Measurements from ENCODE around the gene CD163L1.
"Not testable (repeated sequence)": the region's sequence is repeated elsewhere in the genome, so short reads cannot be mapped to it uniquely, and the experiment has no call there.

CD163L1 gene

GRCh38 chr12:7437494-7437893, 6.5 kb downstream of the CD163L1 start:
- not testable (repeated sequence) for H3K18ac ChIP-seq (ENCODE audit: low read length); H2AFZ ChIP-seq (ENCODE audit: low read length); H2BK120ac ChIP-seq (ENCODE audit: low read depth, low read length); H3K4me3 ChIP-seq (ENCODE audit: low read length in 2 of 2); H3K36me3 ChIP-seq (replicated peaks in 1 of 2; ENCODE audit: control insufficient read depth in 2 of 2, insufficient read depth in 2 of 2, low read length in 2 of 2); H3K9ac ChIP-seq (ENCODE audit: low read depth, low read length, poor library complexity); DNase-seq (ENCODE audit: low spot score); H3K4me1 ChIP-seq (ENCODE audit: control insufficient read depth in 2 of 2, insufficient read depth in 1 of 2, low read depth in 1 of 2, low read length in 2 of 2); H4K91ac ChIP-seq (ENCODE audit: low read depth, low read length, poor library complexity); H3K4me2 ChIP-seq (ENCODE audit: insufficient read depth, low read length, poor library complexity, severe bottlenecking); H3K23ac ChIP-seq (ENCODE audit: low read depth, low read length, poor library complexity); H2BK5ac ChIP-seq (ENCODE audit: low read length); H3K9me3 ChIP-seq (replicated peaks in 1 of 2; ENCODE audit: control insufficient read depth in 2 of 2, insufficient read depth in 1 of 2, low read depth in 1 of 2, low read length in 2 of 2); H4K8ac ChIP-seq (ENCODE audit: low read depth, low read length); H2BK12ac ChIP-seq (ENCODE audit: low read length); H3K79me1 ChIP-seq (ENCODE audit: low read depth, low read length); H2AK5ac ChIP-seq (ENCODE audit: low read depth, low read length); H3K27ac ChIP-seq (replicated peaks; ENCODE audit: low read length); H3K4ac ChIP-seq (ENCODE audit: low read length); H2BK15ac ChIP-seq (ENCODE audit: low read length); H3K14ac ChIP-seq (ENCODE audit: low read length)
- WGBS, 2 donors (ENCODE audit: extremely low coverage in 2 of 2, insufficient read length in 2 of 2, insufficient replicate concordance in 1 of 2) = no CpG with 5 or more reads among the region's 3 CpGs
- peaks cover 0 to 26% (median 0%) of the 10 kb centered on the region in 3 experiments for H3K27me3 ChIP-seq (ENCODE audit: control insufficient read depth in 3 of 3, insufficient read depth in 3 of 3, low read depth in 1 of 3, low read length in 3 of 3)

- Histone ChIP-seq H2BK12ac (ENCODE audit: low read length) (no peak overlapping the region), H3K4me3 (ENCODE audit: low read length in 2 of 2) (no peak overlapping the region), H3K27ac (replicated peaks; ENCODE audit: low read length) (no peak overlapping the region)
Measured at GRCh38 chr12:7434670-7435069, 9.3 kb downstream of the CD163L1 start.

GRCh38 chr12:7433276-7433822, 10.6 kb downstream of the CD163L1 start:
- H3K27ac ChIP-seq (replicated peaks; ENCODE audit: low read length) = no peak overlapping the region
- no peak overlapping the region for H3K14ac ChIP-seq (ENCODE audit: low read length)
- H3K36me3 ChIP-seq (replicated peaks in 1 of 2; ENCODE audit: control insufficient read depth in 2 of 2, insufficient read depth in 2 of 2, low read length in 2 of 2) = no peaks in the 10 kb centered on the region
- H2AK5ac ChIP-seq (ENCODE audit: low read depth, low read length) = no peak overlapping the region
- no peak overlapping the region for H3K4me3 ChIP-seq (ENCODE audit: low read length in 2 of 2)
- no peak overlapping the region for H3K23ac ChIP-seq (ENCODE audit: low read depth, low read length, poor library complexity)
- no peak overlapping the region for H2BK120ac ChIP-seq (ENCODE audit: low read depth, low read length)
- no peaks in the 10 kb centered on the region for H3K4me1 ChIP-seq (ENCODE audit: control insufficient read depth in 2 of 2, insufficient read depth in 1 of 2, low read depth in 1 of 2, low read length in 2 of 2)
- no peak overlapping the region for H4K8ac ChIP-seq (ENCODE audit: low read depth, low read length)
- H3K27me3 ChIP-seq (ENCODE audit: control insufficient read depth in 3 of 3, insufficient read depth in 3 of 3, low read depth in 1 of 3, low read length in 3 of 3) = peaks cover 0 to under 1% (median 0%) of the 10 kb centered on the region in 3 experiments
- H3K9me3 ChIP-seq (replicated peaks in 1 of 2; ENCODE audit: control insufficient read depth in 2 of 2, insufficient read depth in 1 of 2, low read depth in 1 of 2, low read length in 2 of 2) = no peaks in the 10 kb centered on the region
- no peak overlapping the region for H2BK12ac ChIP-seq (ENCODE audit: low read length)
- no CpG with 5 or more reads among the region's 6 CpGs for WGBS, 2 donors (ENCODE audit: extremely low coverage in 2 of 2, insufficient read length in 2 of 2, insufficient replicate concordance in 1 of 2)
- H2AFZ ChIP-seq (ENCODE audit: low read length) = no peak overlapping the region
- peak overlapping the region; percentile 60 for H3K9ac ChIP-seq (ENCODE audit: low read depth, low read length, poor library complexity)
- no peak for DNase-seq (ENCODE audit: low spot score)
- no peak overlapping the region for H2BK15ac ChIP-seq (ENCODE audit: low read length)
- H3K4ac ChIP-seq (ENCODE audit: low read length) = no peak overlapping the region
- H2BK5ac ChIP-seq (ENCODE audit: low read length) = no peak overlapping the region
- H3K79me1 ChIP-seq (ENCODE audit: low read depth, low read length) = no peaks in the 10 kb centered on the region
- no peak overlapping the region for H3K4me2 ChIP-seq (ENCODE audit: insufficient read depth, low read length, poor library complexity, severe bottlenecking)
- H3K18ac ChIP-seq (ENCODE audit: low read length) = no peak overlapping the region
- H4K91ac ChIP-seq (ENCODE audit: low read depth, low read length, poor library complexity) = no peak overlapping the region

More at GRCh38 chr12:7434670-7435069, 9.3 kb downstream of the CD163L1 start:
- H3K4me1 ChIP-seq (ENCODE audit: control insufficient read depth in 2 of 2, insufficient read depth in 1 of 2, low read depth in 1 of 2, low read length in 2 of 2) = no peaks in the 10 kb centered on the region
- no peaks in the 10 kb centered on the region for H3K9me3 ChIP-seq (replicated peaks in 1 of 2; ENCODE audit: control insufficient read depth in 2 of 2, insufficient read depth in 1 of 2, low read depth in 1 of 2, low read length in 2 of 2)
- H3K27me3 ChIP-seq (ENCODE audit: control insufficient read depth in 3 of 3, insufficient read depth in 3 of 3, low read depth in 1 of 3, low read length in 3 of 3) = peaks cover 0 to 9% (median 0%) of the 10 kb centered on the region in 3 experiments
- no peak overlapping the region for H4K8ac ChIP-seq (ENCODE audit: low read depth, low read length)
- no peak overlapping the region for H2AFZ ChIP-seq (ENCODE audit: low read length)
- no peak overlapping the region for H3K4me2 ChIP-seq (ENCODE audit: insufficient read depth, low read length, poor library complexity, severe bottlenecking)
- no peak overlapping the region for H2BK120ac ChIP-seq (ENCODE audit: low read depth, low read length)
- DNase-seq (ENCODE audit: low spot score) = no peak
- no peak overlapping the region for H4K91ac ChIP-seq (ENCODE audit: low read depth, low read length, poor library complexity)
- no peak overlapping the region for H3K14ac ChIP-seq (ENCODE audit: low read length)
- no peak overlapping the region for H3K4ac ChIP-seq (ENCODE audit: low read length)
- H3K23ac ChIP-seq (ENCODE audit: low read depth, low read length, poor library complexity) = no peak overlapping the region
- H3K79me1 ChIP-seq (ENCODE audit: low read depth, low read length) = no peaks in the 10 kb centered on the region
- H2BK15ac ChIP-seq (ENCODE audit: low read length) = no peak overlapping the region
- no peak overlapping the region for H2AK5ac ChIP-seq (ENCODE audit: low read depth, low read length)
- H3K36me3 ChIP-seq (replicated peaks in 1 of 2; ENCODE audit: control insufficient read depth in 2 of 2, insufficient read depth in 2 of 2, low read length in 2 of 2) = no peaks in the 10 kb centered on the region
- no peak overlapping the region for H3K18ac ChIP-seq (ENCODE audit: low read length)
- H2BK5ac ChIP-seq (ENCODE audit: low read length) = no peak overlapping the region
- H3K9ac ChIP-seq (ENCODE audit: low read depth, low read length, poor library complexity) = no peak overlapping the region

GRCh38 chr12:7431993-7432685, 11.8 kb downstream of the CD163L1 start:
- H3K36me3 ChIP-seq (replicated peaks in 1 of 2; ENCODE audit: control insufficient read depth in 2 of 2, insufficient read depth in 2 of 2, low read length in 2 of 2) = no peaks in the 10 kb centered on the region
- H4K91ac ChIP-seq (ENCODE audit: low read depth, low read length, poor library complexity) = no peak overlapping the region
- H2AFZ ChIP-seq (ENCODE audit: low read length) = no peak overlapping the region
- no peak overlapping the region for H3K27ac ChIP-seq (replicated peaks; ENCODE audit: low read length)
- no peak overlapping the region for H2AK5ac ChIP-seq (ENCODE audit: low read depth, low read length)
- H2BK120ac ChIP-seq (ENCODE audit: low read depth, low read length) = no peak overlapping the region
- DNase-seq (ENCODE audit: low spot score) = no peak
- no peaks in the 10 kb centered on the region for H3K79me1 ChIP-seq (ENCODE audit: low read depth, low read length)
- no peaks in the 10 kb centered on the region for H3K27me3 ChIP-seq (ENCODE audit: control insufficient read depth in 3 of 3, insufficient read depth in 3 of 3, low read depth in 1 of 3, low read length in 3 of 3)
- H2BK5ac ChIP-seq (ENCODE audit: low read length) = no peak overlapping the region
- no peak overlapping the region for H3K4ac ChIP-seq (ENCODE audit: low read length)
- no peak overlapping the region for H3K23ac ChIP-seq (ENCODE audit: low read depth, low read length, poor library complexity)
- H3K14ac ChIP-seq (ENCODE audit: low read length) = no peak overlapping the region
- no peak overlapping the region for H3K4me2 ChIP-seq (ENCODE audit: insufficient read depth, low read length, poor library complexity, severe bottlenecking)
- H3K9ac ChIP-seq (ENCODE audit: low read depth, low read length, poor library complexity) = no peak overlapping the region
- no peak overlapping the region for H4K8ac ChIP-seq (ENCODE audit: low read depth, low read length)
- H3K9me3 ChIP-seq (replicated peaks in 1 of 2; ENCODE audit: control insufficient read depth in 2 of 2, insufficient read depth in 1 of 2, low read depth in 1 of 2, low read length in 2 of 2) = no peaks in the 10 kb centered on the region
- H3K4me1 ChIP-seq (ENCODE audit: control insufficient read depth in 2 of 2, insufficient read depth in 1 of 2, low read depth in 1 of 2, low read length in 2 of 2) = no peaks in the 10 kb centered on the region
- no peak overlapping the region for H2BK15ac ChIP-seq (ENCODE audit: low read length)
- H3K4me3 ChIP-seq (ENCODE audit: low read length in 2 of 2) = no peak overlapping the region
- no peak overlapping the region for H3K18ac ChIP-seq (ENCODE audit: low read length)
- no peak overlapping the region for H2BK12ac ChIP-seq (ENCODE audit: low read length)
- 100% methylated on average over 1 of the region's 5 CpGs for WGBS, 2 donors (ENCODE audit: extremely low coverage in 2 of 2, insufficient read length in 2 of 2, insufficient replicate concordance in 1 of 2)

Measured in neuronal stem cell (in vitro differentiated cells).